Smooth muscle cell (in vitro differentiated cells): ENCODE data around the gene TYMP. TPM values are rescaled to one million over a fixed set of nuclear protein-coding genes. Genes with fewer than 3 reads are reported as not detected.
"Not testable (repeated sequence)": the region's sequence is repeated elsewhere in the genome, so short reads cannot be mapped to it uniquely, and the experiment has no call there.

Experiments used
- DNase-seq: peaks from one replicate; lab custom pipeline; 2025; ENCODE audit not compliant: unreplicated experiment; lab: John Stamatoyannopoulos, UW
- H2AFZ ChIP-seq: fragments of 200-600 bp; sonication (generic); 2 replicates; pipeline ENCODE4 v1.6.0; 2016; ENCODE audit warnings: antibody characterized with exemption, low read depth, mild to moderate bottlenecking
- H3F3A ChIP-seq: fragments of 200-600 bp; sonication (generic); 2 replicates; pipeline ENCODE4 v1.6.0; 2017; ENCODE audit warnings: antibody characterized with exemption, low read depth
- H3K27ac ChIP-seq: fragments of 200-600 bp; sonication (generic); 2 replicates; pipeline ENCODE4 v1.5.1; 2016; ENCODE audit warnings: low read depth, mild to moderate bottlenecking
- H3K27me3 ChIP-seq: fragments of 200-600 bp; sonication (generic); 2 replicates; pipeline ENCODE4 v1.6.1; 2016; ENCODE audit warnings: low read depth, mild to moderate bottlenecking
- H3K36me3 ChIP-seq: fragments of 200-600 bp; sonication (generic); 2 replicates; pipeline ENCODE4 v1.5.1; 2016; ENCODE audit warnings: low read depth
- H3K4me1 ChIP-seq: fragments of 200-600 bp; sonication (generic); 2 replicates; pipeline ENCODE4 v1.5.1; 2016; ENCODE audit warnings: low read depth
- H3K4me2 ChIP-seq: fragments of 200-600 bp; sonication (generic); 2 replicates; pipeline ENCODE4 v1.6.0; 2016; ENCODE audit warnings: mild to moderate bottlenecking
- H3K4me3 ChIP-seq: fragments of 200-600 bp; sonication (generic); 2 replicates; pipeline ENCODE4 v1.5.1; 2016; ENCODE audit warnings: mild to moderate bottlenecking
- H3K79me2 ChIP-seq: fragments of 200-600 bp; sonication (generic); 2 replicates; pipeline ENCODE4 v1.6.0; 2016; ENCODE audit warnings: low read depth, mild to moderate bottlenecking
- H3K9ac ChIP-seq: fragments of 200-600 bp; sonication (generic); 2 replicates; pipeline ENCODE4 v1.6.0; 2016; ENCODE audit warnings: low read depth
- H3K9me3 ChIP-seq: fragments of 200-600 bp; sonication (generic); replicated peaks from 2 replicates; pipeline ENCODE4 v1.5.1; 2016; ENCODE audit warnings: low read depth
- H4K20me1 ChIP-seq: fragments of 200-600 bp; sonication (generic); 2 replicates; pipeline ENCODE4 v1.6.0; 2016; ENCODE audit warnings: low read depth
- WGBS: methylation state at CpG from one replicate; pipeline ENCODE4 v1.1.7; 2016; ENCODE audit warnings: low lambda C conversion rate; 5-methylcytosine and 5-hydroxymethylcytosine counted together
- polyA plus RNA-seq: library from polyadenylated mRNA; unstranded; fragments of >200 nt; fragmentation: Nextera tagmentation; extraction: Ambion mirVana; gene quantifications from 2 replicates; pipeline ENCODE4 v1.2.1, GENCODE V29; 2016
- total RNA-seq: library from RNA; depleted of rRNA; stranded (reverse); fragments of >200 nt; gene quantifications from 2 replicates; pipeline ENCODE4 v1.2.3, GENCODE V29; 2014
- TF ChIP-seq, protein P1 (sequence below): fragments of 200-600 bp; sonication (generic); IDR thresholded peaks from 2 replicates; pipeline ENCODE4 v1.5.1; 2017; ENCODE audit warnings: borderline replicate concordance, mild to moderate bottlenecking, antibody characterized with exemption; ENCODE audit not compliant: insufficient read depth, poor library complexity, severe bottlenecking

Gene TYMP
- total and polyA plus RNA-seq, 2 experiments from 2014 or later = 87.4 to 287 TPM

GRCh38 chr22:50536226-50536625 lies 6.4 kb upstream of the TYMP start:
- Histone ChIP-seq H3K9ac (no peak overlapping the region), H4K20me1 (no peaks in the 10 kb centered on the region), H2AFZ (no peak overlapping the region), H3K4me1 (peaks cover 41% of the 10 kb centered on the region), H3F3A (peaks cover 46% of the 10 kb centered on the region), H3K9me3 (no peaks in the 10 kb centered on the region), H3K27me3 (no peaks in the 10 kb centered on the region), H3K27ac (no peak overlapping the region), H3K79me2 (peaks cover 12% of the 10 kb centered on the region), H3K4me2 (no peak overlapping the region), H3K4me3 (no peak overlapping the region), H3K36me3 (no peaks in the 10 kb centered on the region)
- 91% methylated on average over 3 of the region's 3 CpGs for WGBS
- DNase-seq = no peak
- TF ChIP-seq, protein P1, sequence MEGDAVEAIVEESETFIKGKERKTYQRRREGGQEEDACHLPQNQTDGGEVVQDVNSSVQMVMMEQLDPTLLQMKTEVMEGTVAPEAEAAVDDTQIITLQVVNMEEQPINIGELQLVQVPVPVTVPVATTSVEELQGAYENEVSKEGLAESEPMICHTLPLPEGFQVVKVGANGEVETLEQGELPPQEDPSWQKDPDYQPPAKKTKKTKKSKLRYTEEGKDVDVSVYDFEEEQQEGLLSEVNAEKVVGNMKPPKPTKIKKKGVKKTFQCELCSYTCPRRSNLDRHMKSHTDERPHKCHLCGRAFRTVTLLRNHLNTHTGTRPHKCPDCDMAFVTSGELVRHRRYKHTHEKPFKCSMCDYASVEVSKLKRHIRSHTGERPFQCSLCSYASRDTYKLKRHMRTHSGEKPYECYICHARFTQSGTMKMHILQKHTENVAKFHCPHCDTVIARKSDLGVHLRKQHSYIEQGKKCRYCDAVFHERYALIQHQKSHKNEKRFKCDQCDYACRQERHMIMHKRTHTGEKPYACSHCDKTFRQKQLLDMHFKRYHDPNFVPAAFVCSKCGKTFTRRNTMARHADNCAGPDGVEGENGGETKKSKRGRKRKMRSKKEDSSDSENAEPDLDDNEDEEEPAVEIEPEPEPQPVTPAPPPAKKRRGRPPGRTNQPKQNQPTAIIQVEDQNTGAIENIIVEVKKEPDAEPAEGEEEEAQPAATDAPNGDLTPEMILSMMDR = no peak

- H3K9ac ChIP-seq = no peak overlapping the region
- H3K79me2 ChIP-seq = peaks cover 12% of the 10 kb centered on the region
- 97% methylated on average over 8 of the region's 8 CpGs for WGBS
- H3K9me3 ChIP-seq = no peaks in the 10 kb centered on the region
- peaks cover 38% of the 10 kb centered on the region for H3K4me1 ChIP-seq
- DNase-seq = no peak
- no peaks in the 10 kb centered on the region for H3K36me3 ChIP-seq
- H3K27ac ChIP-seq = peak overlapping the region; percentile 97
- H4K20me1 ChIP-seq = no peaks in the 10 kb centered on the region
- no peak overlapping the region for H2AFZ ChIP-seq
- H3K4me3 ChIP-seq = no peak overlapping the region
- no peaks in the 10 kb centered on the region for H3K27me3 ChIP-seq
- H3F3A ChIP-seq = peaks cover 57% of the 10 kb centered on the region
- no peak overlapping the region for H3K4me2 ChIP-seq
- TF ChIP-seq, protein P1 = no peak
These were observed 5.3 kb upstream of the TYMP start for GRCh38 chr22:50535113-50535512.

DNA sequence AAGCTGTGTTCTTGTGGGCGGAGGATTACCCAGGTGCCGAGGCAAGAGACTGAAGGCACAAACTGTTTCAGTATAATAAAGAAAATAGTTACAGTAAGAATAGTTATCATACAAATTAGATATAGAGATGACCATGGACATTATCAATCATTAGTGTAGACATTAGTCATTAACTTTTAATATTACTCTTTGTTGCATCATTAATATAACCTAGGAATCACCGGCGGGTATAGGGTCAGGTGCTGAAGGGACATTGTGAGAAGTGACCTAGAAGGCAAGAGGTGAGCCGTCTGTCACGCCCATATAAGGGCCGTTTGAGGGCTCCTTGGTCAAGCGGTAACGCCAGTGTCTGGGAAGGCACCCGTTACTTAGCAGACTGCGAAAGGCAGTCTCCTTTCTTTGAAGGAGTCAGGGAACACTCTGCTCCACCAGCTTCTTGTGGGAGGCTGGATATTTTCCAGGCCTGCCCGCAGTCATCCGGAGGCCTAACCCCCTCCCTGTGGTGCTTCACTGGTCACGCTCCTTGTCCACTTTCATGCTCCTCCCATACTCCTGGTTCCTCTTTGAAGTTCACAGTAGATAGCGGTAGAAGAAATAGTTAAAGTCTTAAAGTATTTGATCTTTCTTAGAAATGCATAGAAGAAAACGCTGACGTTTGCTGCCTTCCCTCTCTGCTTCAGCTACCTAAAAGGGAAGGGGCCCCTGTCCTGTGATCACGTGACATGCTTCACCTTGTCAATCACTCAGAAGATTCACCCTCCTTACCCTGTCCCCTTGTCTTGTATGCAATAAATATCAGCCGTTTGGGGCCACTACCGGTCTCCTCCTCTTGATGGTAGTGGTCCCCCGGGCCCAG lies 4.3 kb upstream of the TYMP start:
- not testable (repeated sequence) for H3K27me3 ChIP-seq, DNase-seq, H4K20me1 ChIP-seq, H3K9me3 ChIP-seq, H3K36me3 ChIP-seq, H2AFZ ChIP-seq
- Histone ChIP-seq H3F3A (peaks cover 56% of the 10 kb centered on the region), H3K4me1 (peaks cover 34% of the 10 kb centered on the region), H3K9ac (peak overlapping the region; percentile 82), H3K4me2 (peak overlapping the region; percentile 98), H3K27ac (peak overlapping the region; percentile 97), H3K4me3 (peak overlapping the region; percentile 14), H3K79me2 (peaks cover 12% of the 10 kb centered on the region)
- 22% methylated on average over 21 of the region's 21 CpGs for WGBS

DNA sequence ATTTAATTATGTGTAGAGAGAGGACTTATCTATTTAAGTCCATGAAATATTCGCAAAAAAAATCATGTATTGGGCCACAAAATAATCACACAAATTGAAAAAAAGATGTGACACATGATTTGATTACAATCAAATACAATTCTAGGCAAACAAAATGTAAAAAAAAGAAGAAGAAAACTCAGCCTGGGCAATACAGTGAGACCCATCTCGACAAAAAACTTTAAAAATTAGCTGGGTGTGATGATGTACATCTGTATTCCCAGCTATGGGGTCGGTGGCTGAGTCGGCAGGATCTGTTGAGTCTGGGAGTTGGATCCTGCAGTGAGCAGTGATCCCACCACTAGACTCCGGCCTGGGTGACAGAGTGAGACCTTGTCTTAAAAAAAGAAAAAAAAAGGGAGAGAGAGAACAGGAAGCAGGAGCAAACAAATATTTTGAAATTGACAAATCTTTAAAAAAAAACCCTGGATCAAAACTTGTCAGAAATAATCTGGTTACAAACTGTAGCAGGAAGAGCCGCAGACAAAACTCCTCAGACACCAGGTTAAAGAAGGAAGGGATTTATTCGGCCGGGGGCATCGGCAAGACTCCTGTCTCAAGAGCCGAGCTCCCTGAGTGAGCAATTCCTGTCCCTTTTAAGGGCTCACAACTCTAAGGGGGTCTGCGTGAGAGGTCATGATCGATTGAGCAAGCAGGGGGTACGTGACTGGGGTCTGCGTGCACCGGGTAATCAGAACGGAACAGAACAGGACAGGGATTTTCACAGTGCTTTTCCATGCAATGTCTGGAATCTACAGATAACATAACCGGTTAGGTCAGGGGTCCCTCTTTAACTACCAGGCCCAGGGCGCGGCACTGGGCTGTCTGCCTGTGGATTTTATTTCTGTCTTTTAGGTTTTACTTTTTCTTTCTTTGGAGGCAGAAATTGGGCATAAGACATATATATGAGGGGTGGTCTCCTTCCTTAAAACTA lies 3.3 kb upstream of the TYMP start:
- TF ChIP-seq, protein P1 = no peak
- Histone ChIP-seq H3K27me3 (no peaks in the 10 kb centered on the region), H3K36me3 (no peaks in the 10 kb centered on the region), H3K4me1 (peaks cover 27% of the 10 kb centered on the region), H3K4me2 (peak overlapping the region; percentile 98), H3K4me3 (peak overlapping the region; percentile 69), H4K20me1 (peaks cover 12% of the 10 kb centered on the region), H3F3A (peaks cover 56% of the 10 kb centered on the region), H2AFZ (no peak overlapping the region), H3K79me2 (peaks cover 12% of the 10 kb centered on the region), H3K9ac (peak overlapping the region; percentile 81), H3K9me3 (no peaks in the 10 kb centered on the region), H3K27ac (peak overlapping the region; percentile 97)
- 17% methylated on average over 19 of the region's 19 CpGs for WGBS
- no peak for DNase-seq
